Hepatocyte (in vitro differentiated cells): ENCODE measurements around the gene CAMSAP1. TPM values are rescaled to one million over a fixed set of nuclear protein-coding genes. Genes with fewer than 3 reads are reported as not detected.

Source experiments
- DNase-seq: peaks from one replicate; pipeline ENCODE4 v3.0.0-alpha.2; 2016; ENCODE audit warnings: low spot score
- H2AFZ ChIP-seq: fragments of 200-600 bp; sonication (generic); 2 replicates; pipeline ENCODE4 v1.6.0; 2016; ENCODE audit warnings: antibody characterized with exemption, mild to moderate bottlenecking
- H3K27ac ChIP-seq: fragments of 200-600 bp; sonication (generic); 2 replicates; pipeline ENCODE4 v1.5.1; 2016; ENCODE audit warnings: mild to moderate bottlenecking
- H3K27me3 ChIP-seq: fragments of 200-600 bp; sonication (generic); 2 replicates; pipeline ENCODE4 v1.6.1; 2016
- H3K36me3 ChIP-seq: fragments of 200-600 bp; sonication (generic); replicated peaks from 2 replicates; pipeline ENCODE4 v1.5.1; 2016; ENCODE audit warnings: low read depth; ENCODE audit not compliant: insufficient read depth
- H3K4me1 ChIP-seq: fragments of 200-600 bp; sonication (generic); 2 replicates; pipeline ENCODE4 v1.5.1; 2016; ENCODE audit warnings: mild to moderate bottlenecking, moderate library complexity; ENCODE audit not compliant: insufficient read depth
- H3K4me2 ChIP-seq: fragments of 200-600 bp; sonication (generic); 2 replicates; pipeline ENCODE4 v1.6.0; 2016
- H3K4me3 ChIP-seq: fragments of 200-600 bp; sonication (generic); 2 replicates; pipeline ENCODE4 v1.5.1; 2016; ENCODE audit warnings: mild to moderate bottlenecking
- H3K79me2 ChIP-seq: fragments of 200-600 bp; sonication (generic); 2 replicates; pipeline ENCODE4 v1.6.0; 2017; ENCODE audit warnings: mild to moderate bottlenecking
- H3K9me2 ChIP-seq: fragments of 200-600 bp; sonication (generic); replicated peaks from 2 replicates; pipeline ENCODE4 v1.6.0; 2017; ENCODE audit warnings: mild to moderate bottlenecking; ENCODE audit not compliant: insufficient read depth
- H3K9me3 ChIP-seq: fragments of 200-600 bp; sonication (generic); 2 replicates; pipeline ENCODE4 v1.5.1; 2016; ENCODE audit warnings: low read depth, mild to moderate bottlenecking
- H4K20me1 ChIP-seq: fragments of 200-600 bp; sonication (generic); 2 replicates; pipeline ENCODE4 v1.6.0; 2016; ENCODE audit warnings: mild to moderate bottlenecking; ENCODE audit not compliant: insufficient read depth, poor library complexity, severe bottlenecking
- EZH2 ChIP-seq: fragments of 200-600 bp; sonication (generic); IDR thresholded peaks from 2 replicates; pipeline ENCODE4 v1.6.1; 2016; ENCODE audit warnings: antibody characterized with exemption, mild to moderate bottlenecking, borderline replicate concordance
- EZH2phosphoT487 ChIP-seq: fragments of 200-600 bp; sonication (generic); IDR thresholded peaks from one replicate; pipeline ENCODE4 v1.6.1; 2018; ENCODE audit warnings: antibody characterized with exemption, mild to moderate bottlenecking, low read depth, moderate library complexity; ENCODE audit not compliant: unreplicated experiment, severe bottlenecking
- WGBS: methylation state at CpG from one replicate; pipeline ENCODE4 v1.1.6; 2016; ENCODE audit warnings: low lambda C conversion rate; ENCODE audit errors: missing lambda C conversion rate; 5-methylcytosine and 5-hydroxymethylcytosine counted together
- polyA plus RNA-seq: library from polyadenylated mRNA; unstranded; fragments of >200 nt; fragmentation: Nextera tagmentation; extraction: Ambion mirVana; gene quantifications from 2 replicates; pipeline ENCODE4 v1.2.1, GENCODE V29; 2016
- total RNA-seq: library from RNA; depleted of rRNA; stranded (reverse); fragments of >200 nt; gene quantifications from 2 replicates; pipeline ENCODE4 v1.2.3, GENCODE V29; 2014
- TF ChIP-seq, protein P1 (sequence below): fragments of 200-600 bp; sonication (generic); IDR thresholded peaks from 2 replicates; pipeline ENCODE4 v1.5.1; 2016; ENCODE audit warnings: antibody characterized with exemption, mild to moderate bottlenecking; ENCODE audit not compliant: poor library complexity

The CAMSAP1 gene
- total and polyA plus RNA-seq, 2 experiments from 2014 or later = 5.0 to 15.6 TPM

DNA sequence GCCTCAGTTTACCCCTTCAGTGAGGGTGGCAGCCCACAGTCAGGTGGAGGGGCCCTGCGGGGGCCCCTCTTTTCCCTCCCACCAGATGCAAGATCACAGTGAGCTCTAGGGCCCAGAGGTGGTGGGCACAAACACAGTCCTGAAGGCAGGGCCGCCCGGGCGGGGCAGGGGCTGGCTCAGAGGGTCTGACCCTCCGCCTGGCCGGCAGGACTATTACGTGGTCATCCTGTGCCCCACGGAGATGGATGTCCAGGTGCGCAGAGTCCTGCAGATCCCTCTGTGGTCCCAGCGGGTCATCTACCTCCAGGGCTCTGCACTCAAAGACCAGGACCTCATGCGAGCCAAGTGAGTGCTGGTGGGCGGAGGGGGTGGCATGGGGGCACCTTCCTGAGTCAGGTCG is 141.9 kb downstream of the CAMSAP1 start:
- WGBS = 98% methylated on average over 13 of the region's 13 CpGs
- no peaks in the 10 kb centered on the region for H3K9me2 ChIP-seq

DNA sequence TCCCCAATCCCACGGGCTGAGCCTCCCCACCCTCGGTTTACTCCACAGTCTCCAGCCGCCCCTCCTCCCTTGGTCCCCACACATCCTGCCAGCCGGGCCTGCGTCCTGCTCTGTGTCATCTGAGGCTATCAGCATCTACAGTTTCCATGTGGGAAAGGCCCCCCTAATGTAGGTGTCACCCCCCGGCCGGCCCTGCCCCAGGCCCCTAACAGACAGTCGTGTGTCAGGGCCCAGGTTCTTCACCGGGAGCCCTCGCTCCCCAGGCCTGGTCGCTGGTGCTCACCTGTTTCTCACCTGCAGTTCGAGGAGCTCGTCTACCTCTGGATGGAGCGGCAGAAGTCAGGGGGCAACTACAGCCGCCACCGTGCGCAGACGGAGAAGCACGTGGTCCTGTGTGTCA is 142.6 kb downstream of the CAMSAP1 start:
- DNase-seq = no peak

More for the DNA sequence above, 141.9 kb downstream of the CAMSAP1 start:
- TF ChIP-seq EZH2 (no peak), EZH2phosphoT487 (no peak)
- TF ChIP-seq, protein P1, sequence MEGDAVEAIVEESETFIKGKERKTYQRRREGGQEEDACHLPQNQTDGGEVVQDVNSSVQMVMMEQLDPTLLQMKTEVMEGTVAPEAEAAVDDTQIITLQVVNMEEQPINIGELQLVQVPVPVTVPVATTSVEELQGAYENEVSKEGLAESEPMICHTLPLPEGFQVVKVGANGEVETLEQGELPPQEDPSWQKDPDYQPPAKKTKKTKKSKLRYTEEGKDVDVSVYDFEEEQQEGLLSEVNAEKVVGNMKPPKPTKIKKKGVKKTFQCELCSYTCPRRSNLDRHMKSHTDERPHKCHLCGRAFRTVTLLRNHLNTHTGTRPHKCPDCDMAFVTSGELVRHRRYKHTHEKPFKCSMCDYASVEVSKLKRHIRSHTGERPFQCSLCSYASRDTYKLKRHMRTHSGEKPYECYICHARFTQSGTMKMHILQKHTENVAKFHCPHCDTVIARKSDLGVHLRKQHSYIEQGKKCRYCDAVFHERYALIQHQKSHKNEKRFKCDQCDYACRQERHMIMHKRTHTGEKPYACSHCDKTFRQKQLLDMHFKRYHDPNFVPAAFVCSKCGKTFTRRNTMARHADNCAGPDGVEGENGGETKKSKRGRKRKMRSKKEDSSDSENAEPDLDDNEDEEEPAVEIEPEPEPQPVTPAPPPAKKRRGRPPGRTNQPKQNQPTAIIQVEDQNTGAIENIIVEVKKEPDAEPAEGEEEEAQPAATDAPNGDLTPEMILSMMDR = no peak
- Histone ChIP-seq H3K27ac (no peak overlapping the region), H3K79me2 (no peaks in the 10 kb centered on the region), H3K4me2 (no peak overlapping the region), H2AFZ (no peak overlapping the region), H3K4me1 (no peaks in the 10 kb centered on the region), H3K36me3 (no peaks in the 10 kb centered on the region), H4K20me1 (no peaks in the 10 kb centered on the region), H3K9me3 (no peaks in the 10 kb centered on the region), H3K27me3 (no peaks in the 10 kb centered on the region), H3K4me3 (no peak overlapping the region)
- no peak for DNase-seq

DNA sequence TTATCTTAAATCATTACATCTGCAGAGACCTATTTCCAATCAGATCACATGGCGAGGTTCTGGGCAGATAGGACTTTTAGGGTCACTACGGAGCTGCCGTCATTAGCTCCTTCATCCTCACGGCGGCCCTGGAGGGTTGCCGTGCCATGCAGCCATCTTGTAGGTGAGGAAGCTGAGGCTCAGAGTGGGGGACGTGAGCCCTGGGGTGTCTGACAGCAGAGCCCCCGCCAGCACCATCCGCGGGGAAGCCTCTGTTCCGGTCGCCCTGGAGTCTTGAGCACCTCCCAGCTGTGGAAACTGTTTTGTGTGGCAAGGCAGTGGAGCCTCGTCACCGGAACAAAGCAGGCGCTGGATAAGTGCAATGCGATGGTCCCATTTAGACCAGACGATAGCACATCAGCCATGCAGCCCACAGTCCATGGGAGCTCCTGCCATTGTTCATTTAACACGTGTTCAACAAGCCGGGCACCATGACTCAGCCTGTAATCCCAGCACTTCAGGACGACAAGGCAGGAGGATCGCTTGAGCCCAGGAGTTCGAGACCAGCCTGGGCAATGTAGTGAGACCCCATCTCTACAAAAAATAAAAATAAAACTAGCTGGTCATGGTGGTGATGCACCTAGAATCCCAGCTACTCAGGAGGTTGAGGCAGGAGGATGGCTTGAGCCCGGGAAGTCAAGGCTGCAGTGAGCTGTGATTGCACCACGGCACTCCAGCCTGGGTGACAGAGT is 143.5 kb downstream of the CAMSAP1 start:
- Histone ChIP-seq H2AFZ (no peak overlapping the region), H3K27ac (no peak overlapping the region), H4K20me1 (no peaks in the 10 kb centered on the region), H3K4me3 (no peak overlapping the region), H3K9me3 (no peaks in the 10 kb centered on the region), H3K27me3 (no peaks in the 10 kb centered on the region), H3K36me3 (no peaks in the 10 kb centered on the region), H3K4me1 (no peaks in the 10 kb centered on the region), H3K4me2 (no peak overlapping the region), H3K9me2 (no peaks in the 10 kb centered on the region), H3K79me2 (no peaks in the 10 kb centered on the region)
- DNase-seq = no peak
- 93% methylated on average over 24 of the region's 24 CpGs for WGBS
- TF ChIP-seq, protein P1 = no peak
- no peak for TF ChIP-seq EZH2
- TF ChIP-seq EZH2phosphoT487 = no peak

More for the DNA sequence above, 142.6 kb downstream of the CAMSAP1 start:
- H4K20me1 ChIP-seq = no peaks in the 10 kb centered on the region
- no peak for TF ChIP-seq EZH2phosphoT487
- TF ChIP-seq EZH2 = no peak
- TF ChIP-seq, protein P1 = no peak
- no peaks in the 10 kb centered on the region for H3K9me2 ChIP-seq
- no peaks in the 10 kb centered on the region for H3K4me1 ChIP-seq
- no peaks in the 10 kb centered on the region for H3K36me3 ChIP-seq
- no peak overlapping the region for H2AFZ ChIP-seq
- no peak overlapping the region for H3K27ac ChIP-seq
- 96% methylated on average over 19 of the region's 19 CpGs for WGBS
- no peaks in the 10 kb centered on the region for H3K9me3 ChIP-seq
- H3K4me2 ChIP-seq = no peak overlapping the region
- no peaks in the 10 kb centered on the region for H3K79me2 ChIP-seq
- H3K27me3 ChIP-seq = no peaks in the 10 kb centered on the region
- no peak overlapping the region for H3K4me3 ChIP-seq
